Stimulated activated CD4-positive, alpha-beta T cell treated with anti-CD3 and anti-CD28 coated beads, TNF-alpha, amount 100 ng/mL, for 4 hours (primary cell): ENCODE results near the gene LOXL4.

Experiments used
- DNase-seq, 3 experiments: peaks; one replicate each; pipeline ENCODE4 v3.0.0-alpha.2; 2020; ENCODE audit warnings: low read depth in 3 of 3

The LOXL4 gene

GRCh38 chr10:98295401-98295811 lies 27.4 kb upstream of the LOXL4 start:
- DNase-seq, result no peak

GRCh38 chr10:98294270-98294627 lies 26.3 kb upstream of the LOXL4 start:
- DNase-seq, result no peak

GRCh38 chr10:98293550-98294269 lies 25.7 kb upstream of the LOXL4 start:
- DNase-seq, result no peak

- no peak for DNase-seq
Observed at GRCh38 chr10:98292971-98293370, 25.0 kb upstream of the LOXL4 start.

GRCh38 chr10:98289802-98290209 lies 21.8 kb upstream of the LOXL4 start:
- DNase-seq, result no peak

- DNase-seq, result no peak
Observed at GRCh38 chr10:98287321-98287720, 19.3 kb upstream of the LOXL4 start.

- no peak for DNase-seq
Observed at GRCh38 chr10:98286419-98286818, 18.4 kb upstream of the LOXL4 start.

GRCh38 chr10:98285416-98285815 lies 17.4 kb upstream of the LOXL4 start:
- DNase-seq, result no peak

- DNase-seq, result no peak
Observed at GRCh38 chr10:98276311-98276710, 8.3 kb upstream of the LOXL4 start.

GRCh38 chr10:98274562-98274961 lies 6.6 kb upstream of the LOXL4 start:
- no peak for DNase-seq

- DNase-seq, result no peak
Observed at GRCh38 chr10:98273057-98273850, 5.3 kb upstream of the LOXL4 start.

GRCh38 chr10:98272656-98273055 lies 4.7 kb upstream of the LOXL4 start:
- no peak for DNase-seq

GRCh38 chr10:98272245-98272644 lies 4.3 kb upstream of the LOXL4 start:
- DNase-seq, result no peak

- DNase-seq, result no peak
Observed at GRCh38 chr10:98270786-98271185, 2.8 kb upstream of the LOXL4 start.

- no peak for DNase-seq
Observed at GRCh38 chr10:98270073-98270740, 2.2 kb upstream of the LOXL4 start.

- DNase-seq, result no peak
Observed at GRCh38 chr10:98269435-98269912, 1.5 kb upstream of the LOXL4 start.

GRCh38 chr10:98268694-98269431 lies 869 bp upstream of the LOXL4 start:
- DNase-seq, result no peak

- DNase-seq, result no peak
Observed at GRCh38 chr10:98267069-98267893, 713 bp downstream of the LOXL4 start.

GRCh38 chr10:98266647-98267046 lies 1.3 kb downstream of the LOXL4 start:
- no peak for DNase-seq

GRCh38 chr10:98265403-98266378 lies 2.3 kb downstream of the LOXL4 start:
- no peak for DNase-seq
